IMR-90 (cell line): ENCODE measurements around the gene PRKN. TPM values are rescaled to one million over a fixed set of nuclear protein-coding genes. Genes with fewer than 3 reads are reported as not detected.

Experiments
- ATAC-seq: fragments of 200-7000 bp; cut with Tn5 transposase; 2 replicates; pipeline ENCODE4 v1.9.1; 2020; ENCODE audit warnings: low read depth, mild to moderate bottlenecking, moderate library complexity
- BruUV-seq: library from RNA; stranded (reverse); fragments of 400-500 nt; replicated peaks from 2 replicates; lab custom pipeline; 2021; lab: Mats Ljungman, UMichigan
- CTCF ChIA-PET: fragments of 300-600 bp; formaldehyde crosslinking; extraction: SDS; loops from one replicate; lab custom pipeline; 2021; ENCODE audit warnings: antibody characterized with exemption; lab: Yijun Ruan, JAX
- POLR2A ChIA-PET: fragments of 300-600 bp; sonication (Branson Sonifier 250); formaldehyde crosslinking; loops from one replicate; lab custom pipeline; 2022; ENCODE audit warnings: antibody characterized with exemption; ENCODE audit not compliant: unreplicated experiment; lab: Charles Lee
- DNase-seq: peaks from one replicate; pipeline ENCODE4 v3.0.0; 2013
- H2AFZ ChIP-seq: replicated peaks from 2 replicates; pipeline ENCODE3; 2013; ENCODE audit warnings: low read length, mild to moderate bottlenecking; ENCODE audit not compliant: poor library complexity
- H2AK5ac ChIP-seq: 2 replicates; pipeline ENCODE4 v1.6.1; 2013; ENCODE audit warnings: low read depth, low read length, inconsistent platforms
- H2AK9ac ChIP-seq: replicated peaks from 2 replicates; pipeline ENCODE3; 2013; ENCODE audit warnings: mild to moderate bottlenecking, low read depth, low read length, moderate library complexity; ENCODE audit not compliant: poor library complexity
- H2BK120ac ChIP-seq: 2 replicates; pipeline ENCODE4 v1.6.1; 2013; ENCODE audit warnings: low read depth, low read length, inconsistent platforms
- H2BK15ac ChIP-seq: 3 replicates; pipeline ENCODE4 v1.6.1; 2013; ENCODE audit warnings: low read depth, low read length, inconsistent platforms
- H2BK20ac ChIP-seq: 2 replicates; pipeline ENCODE4 v1.6.1; 2013; ENCODE audit warnings: low read depth, mild to moderate bottlenecking, inconsistent platforms, low read length, moderate library complexity
- H2BK5ac ChIP-seq: 2 replicates; pipeline ENCODE4 v1.6.1; 2013; ENCODE audit warnings: mild to moderate bottlenecking, low read depth, low read length, inconsistent platforms; ENCODE audit not compliant: poor library complexity, severe bottlenecking
- H3K14ac ChIP-seq: replicated peaks from 2 replicates; pipeline ENCODE4 v1.6.1; 2013; ENCODE audit warnings: low read depth, low read length, inconsistent platforms
- H3K18ac ChIP-seq: 2 replicates; pipeline ENCODE4 v1.6.1; 2013; ENCODE audit warnings: low read depth, low read length, control low read depth
- H3K23ac ChIP-seq: 2 replicates; pipeline ENCODE4 v1.6.1; 2013; ENCODE audit warnings: low read depth, low read length, inconsistent platforms
- H3K27ac ChIP-seq: 2 replicates; pipeline ENCODE4 v1.5.1; 2013; ENCODE audit warnings: mild to moderate bottlenecking, control low read depth, low read length; ENCODE audit not compliant: insufficient read depth
- H3K27me3 ChIP-seq: 2 replicates; pipeline ENCODE4 v1.6.1; 2013; ENCODE audit warnings: low read length; ENCODE audit not compliant: control insufficient read depth, insufficient read depth
- H3K36me3 ChIP-seq: 2 replicates; pipeline ENCODE4 v1.6.1; 2013; ENCODE audit warnings: low read length, mixed read lengths; ENCODE audit not compliant: control insufficient read depth, insufficient read depth
- H3K4ac ChIP-seq: 2 replicates; pipeline ENCODE4 v1.6.1; 2013; ENCODE audit warnings: low read depth, low read length, inconsistent platforms
- H3K4me1 ChIP-seq: 2 replicates; pipeline ENCODE4 v1.6.1; 2013; ENCODE audit warnings: low read length, mixed read lengths; ENCODE audit not compliant: control insufficient read depth, insufficient read depth
- H3K4me2 ChIP-seq: 2 replicates; pipeline ENCODE4 v1.6.1; 2013; ENCODE audit warnings: low read depth, mild to moderate bottlenecking, control low read depth, low read length, moderate library complexity
- H3K4me3 ChIP-seq: 2 replicates; pipeline ENCODE4 v1.5.1; 2013; ENCODE audit warnings: low read depth, mild to moderate bottlenecking, control low read depth, low read length, moderate library complexity; ENCODE audit not compliant: insufficient read depth
- H3K56ac ChIP-seq: 2 replicates; pipeline ENCODE4 v1.6.1; 2013; ENCODE audit warnings: low read length, inconsistent platforms; ENCODE audit not compliant: insufficient read depth; ENCODE audit errors: extremely low read depth
- H3K79me1 ChIP-seq, 2 experiments: 2 replicates each; pipeline ENCODE4 v1.6.1; 2013; ENCODE audit warnings: low read length in 2 of 2, inconsistent platforms in 1 of 2, low read depth in 1 of 2
- H3K9ac ChIP-seq: 2 replicates; pipeline ENCODE4 v1.6.1; 2013; ENCODE audit warnings: low read depth, low read length, control low read depth
- H3K9me1 ChIP-seq: 2 replicates; pipeline ENCODE4 v1.6.1; 2013; ENCODE audit warnings: low read length, inconsistent platforms; ENCODE audit not compliant: insufficient read depth
- H3K9me3 ChIP-seq: 2 replicates; pipeline ENCODE4 v1.6.1; 2013; ENCODE audit warnings: low read length; ENCODE audit not compliant: control insufficient read depth, insufficient read depth
- H4K20me1 ChIP-seq: 2 replicates; pipeline ENCODE4 v1.6.1; 2013; ENCODE audit warnings: low read length, inconsistent platforms; ENCODE audit not compliant: insufficient read depth
- H4K5ac ChIP-seq: 2 replicates; pipeline ENCODE4 v1.6.1; 2013; ENCODE audit warnings: mild to moderate bottlenecking, low read depth, low read length, control low read depth
- H4K8ac ChIP-seq, 2 experiments: 2 replicates each; pipeline ENCODE4 v1.6.1; 2013; ENCODE audit warnings: low read depth in 2 of 2, low read length in 2 of 2, control low read depth in 1 of 2, inconsistent platforms in 1 of 2
- H4K91ac ChIP-seq: 2 replicates; pipeline ENCODE4 v1.6.1; 2013; ENCODE audit warnings: low read depth, low read length, inconsistent platforms; ENCODE audit not compliant: insufficient read depth
- BHLHE40 ChIP-seq: fragments of 150-350 bp; IDR thresholded peaks from 2 replicates; pipeline ENCODE4 v1.6.1; 2016; ENCODE audit warnings: mild to moderate bottlenecking, low read depth, low read length
- CEBPB ChIP-seq: IDR thresholded peaks from 2 replicates; pipeline ENCODE4 v1.6.1; 2012; ENCODE audit warnings: low read depth, low read length, improper control_type of control experiment
- CHD1 ChIP-seq: IDR thresholded peaks from 2 replicates; pipeline ENCODE4 v1.6.1; 2012; ENCODE audit warnings: low read depth, low read length, improper control_type of control experiment
- FOS ChIP-seq: fragments of 150-350 bp; IDR thresholded peaks from 2 replicates; pipeline ENCODE4 v1.6.1; 2016; ENCODE audit warnings: low read depth, low read length
- MAFK ChIP-seq: IDR thresholded peaks from 2 replicates; pipeline ENCODE4 v1.6.1; 2012; ENCODE audit warnings: low read depth, low read length, improper control_type of control experiment
- MAZ ChIP-seq: IDR thresholded peaks from 2 replicates; pipeline ENCODE4 v1.6.1; 2012; ENCODE audit warnings: low read depth, mild to moderate bottlenecking, low read length, improper control_type of control experiment, moderate library complexity, borderline replicate concordance
- MXI1 ChIP-seq: IDR thresholded peaks from 2 replicates; pipeline ENCODE4 v1.6.1; 2012; ENCODE audit warnings: low read depth, mild to moderate bottlenecking, low read length, moderate library complexity, borderline replicate concordance
- NFE2L2 ChIP-seq: fragments of 150-350 bp; IDR thresholded peaks from 2 replicates; pipeline ENCODE4 v1.6.1; 2016; ENCODE audit warnings: low read depth, mild to moderate bottlenecking, low read length
- POLR2A ChIP-seq: IDR thresholded peaks from 2 replicates; pipeline ENCODE4 v1.6.1; 2012; ENCODE audit warnings: mild to moderate bottlenecking, low read depth, low read length
- RAD21 ChIP-seq: IDR thresholded peaks from 2 replicates; pipeline ENCODE4 v1.6.1; 2012; ENCODE audit warnings: low read length, improper control_type of control experiment
- RCOR1 ChIP-seq: IDR thresholded peaks from 2 replicates; pipeline ENCODE4 v1.6.1; 2012; ENCODE audit warnings: mild to moderate bottlenecking, low read length, improper control_type of control experiment; ENCODE audit not compliant: insufficient replicate concordance
- RFX5 ChIP-seq: IDR thresholded peaks from 2 replicates; pipeline ENCODE4 v1.8.0; 2012; ENCODE audit warnings: low read depth, mild to moderate bottlenecking, low read length, moderate library complexity
- SMC3 ChIP-seq: fragments of 150-350 bp; IDR thresholded peaks from 2 replicates; pipeline ENCODE4 v1.6.1; 2016; ENCODE audit warnings: low read depth, mild to moderate bottlenecking, antibody characterized with exemption, low read length, moderate library complexity
- WGBS, 2 experiments: methylation state at CpG; one replicate each; pipeline versions ENCODE4 v1.1.5 to v1.1.7; 2013; ENCODE audit warnings: missing lambda C conversion rate in 2 of 2; ENCODE audit not compliant: insufficient read length in 1 of 2; ENCODE audit errors: extremely low coverage in 2 of 2; 5-methylcytosine and 5-hydroxymethylcytosine counted together
- dilution Hi-C: fragments of 300-500 bp; cut with HindIII; formaldehyde crosslinking; loops from one replicate; pipeline ENCODE4 v1.14.3; 2018; ENCODE audit warnings: low sequenced_read_pairs; ENCODE audit not compliant: unreplicated experiment
- in situ Hi-C: fragments of 300-500 bp; cut with MboI; formaldehyde crosslinking; loops from 3 replicates; pipeline ENCODE4 v1.14.3; 2019; ENCODE audit warnings: low sequenced_read_pairs, inconsistent platforms, mixed read lengths
- intact Hi-C: fragments of 100-400 bp; cut with micrococcal nuclease; formaldehyde crosslinking; loops from 2 replicates; pipeline ENCODE4 v1.10.0; 2022
- polyA plus RNA-seq, 3 experiments: library from polyadenylated mRNA; depleted of rRNA; stranded (reverse); fragments of >200 nt; gene quantifications; 2 replicates each; pipeline ENCODE4 v1.2.3, GENCODE V29; 2012; ENCODE audit warnings: low replicate concordance in 1 of 3
- total RNA-seq: library from RNA; depleted of rRNA; stranded (reverse); fragments of >200 nt; gene quantifications from 2 replicates; pipeline ENCODE4 v1.2.3, GENCODE V29; 2012
- TF ChIP-seq, protein P1 (sequence below): fragments of 150-350 bp; IDR thresholded peaks from 2 replicates; pipeline ENCODE4 v1.6.1; 2016; ENCODE audit warnings: low read depth, mild to moderate bottlenecking, low read length, moderate library complexity, borderline replicate concordance
- TF ChIP-seq, protein P2 (sequence below): conservative IDR thresholded peaks from 2 replicates; pipeline ENCODE4 v1.5.1; 2012; ENCODE audit warnings: mild to moderate bottlenecking, low read depth, low read length, improper control_type of control experiment
- TF ChIP-seq, protein P3 (sequence below): fragments of 150-350 bp; IDR thresholded peaks from 2 replicates; pipeline ENCODE4 v1.6.1; 2017; ENCODE audit warnings: mild to moderate bottlenecking, antibody characterized with exemption, low read length, low read depth

Gene PRKN
- total and polyA plus RNA-seq, 2 of the 4 experiments (the other 2 are of a cell fraction): 0.15 to 0.18 TPM

DNA sequence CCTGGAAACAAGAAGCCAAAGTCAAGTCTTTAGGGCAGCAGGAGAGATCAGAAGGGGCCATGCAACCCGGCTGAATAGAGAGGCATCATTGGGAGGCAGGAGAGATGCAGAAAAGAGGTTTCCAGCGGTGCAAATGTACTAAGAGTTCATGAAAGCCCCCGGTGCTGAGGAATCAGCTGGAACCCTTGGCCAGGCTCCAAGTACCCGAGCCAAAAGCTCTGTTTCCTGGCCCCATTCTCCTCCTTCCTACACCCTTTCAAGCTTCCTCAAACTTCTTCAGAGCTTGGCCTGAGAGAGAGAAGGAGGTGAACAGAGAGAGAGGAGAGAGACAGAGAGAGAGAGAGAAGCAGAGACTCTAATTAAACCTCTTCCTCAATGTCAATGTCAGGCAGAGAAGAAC, 433.5 kb downstream of the PRKN start:
- Histone ChIP-seq H3K27me3 (no peaks in the 10 kb centered on the region), H2BK5ac (no peak overlapping the region), H3K9me1 (no peaks in the 10 kb centered on the region), H2BK20ac (no peak overlapping the region), H3K79me1 (no peaks in the 10 kb centered on the region), H3K27ac (no peak overlapping the region), H2AK5ac (no peak overlapping the region), H3K36me3 (no peaks in the 10 kb centered on the region), H4K20me1 (no peaks in the 10 kb centered on the region), H2AK9ac (no peak overlapping the region), H4K91ac (no peak overlapping the region), H3K4me1 (no peaks in the 10 kb centered on the region), H3K23ac (no peak overlapping the region), H2AFZ (no peak overlapping the region), H3K4ac (no peak overlapping the region), H3K18ac (no peak overlapping the region), H3K4me3 (no peak overlapping the region), H4K5ac (no peak overlapping the region), H3K56ac (no peak overlapping the region), H4K8ac (no peak overlapping the region), H3K4me2 (no peak overlapping the region), H3K9me3 (peaks cover 31% of the 10 kb centered on the region), H3K9ac (no peak overlapping the region), H2BK120ac (no peak overlapping the region), H3K14ac (no peak overlapping the region), H2BK15ac (no peak overlapping the region)
- CTCF ChIA-PET: no interaction called here
- in situ Hi-C loops: no loop called here
- no TSS peak for BruUV-seq
- POLR2A ChIA-PET: no interaction called here
- dilution Hi-C loops: no loop called here
- intact Hi-C loops: no loop called here
- DNase-seq (no peak), ATAC-seq (no peak)
- TF ChIP-seq BHLHE40 (no peak), RCOR1 (no peak), MXI1 (no peak), RAD21 (no peak), MAZ (no peak), SMC3 (no peak), CEBPB (no peak), FOS (no peak), RFX5 (no peak), CHD1 (no peak), NFE2L2 (no peak), MAFK (no peak), POLR2A (no peak)
- TF ChIP-seq, protein P1, sequence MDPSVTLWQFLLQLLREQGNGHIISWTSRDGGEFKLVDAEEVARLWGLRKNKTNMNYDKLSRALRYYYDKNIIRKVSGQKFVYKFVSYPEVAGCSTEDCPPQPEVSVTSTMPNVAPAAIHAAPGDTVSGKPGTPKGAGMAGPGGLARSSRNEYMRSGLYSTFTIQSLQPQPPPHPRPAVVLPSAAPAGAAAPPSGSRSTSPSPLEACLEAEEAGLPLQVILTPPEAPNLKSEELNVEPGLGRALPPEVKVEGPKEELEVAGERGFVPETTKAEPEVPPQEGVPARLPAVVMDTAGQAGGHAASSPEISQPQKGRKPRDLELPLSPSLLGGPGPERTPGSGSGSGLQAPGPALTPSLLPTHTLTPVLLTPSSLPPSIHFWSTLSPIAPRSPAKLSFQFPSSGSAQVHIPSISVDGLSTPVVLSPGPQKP: no peak
- TF ChIP-seq, protein P2, sequence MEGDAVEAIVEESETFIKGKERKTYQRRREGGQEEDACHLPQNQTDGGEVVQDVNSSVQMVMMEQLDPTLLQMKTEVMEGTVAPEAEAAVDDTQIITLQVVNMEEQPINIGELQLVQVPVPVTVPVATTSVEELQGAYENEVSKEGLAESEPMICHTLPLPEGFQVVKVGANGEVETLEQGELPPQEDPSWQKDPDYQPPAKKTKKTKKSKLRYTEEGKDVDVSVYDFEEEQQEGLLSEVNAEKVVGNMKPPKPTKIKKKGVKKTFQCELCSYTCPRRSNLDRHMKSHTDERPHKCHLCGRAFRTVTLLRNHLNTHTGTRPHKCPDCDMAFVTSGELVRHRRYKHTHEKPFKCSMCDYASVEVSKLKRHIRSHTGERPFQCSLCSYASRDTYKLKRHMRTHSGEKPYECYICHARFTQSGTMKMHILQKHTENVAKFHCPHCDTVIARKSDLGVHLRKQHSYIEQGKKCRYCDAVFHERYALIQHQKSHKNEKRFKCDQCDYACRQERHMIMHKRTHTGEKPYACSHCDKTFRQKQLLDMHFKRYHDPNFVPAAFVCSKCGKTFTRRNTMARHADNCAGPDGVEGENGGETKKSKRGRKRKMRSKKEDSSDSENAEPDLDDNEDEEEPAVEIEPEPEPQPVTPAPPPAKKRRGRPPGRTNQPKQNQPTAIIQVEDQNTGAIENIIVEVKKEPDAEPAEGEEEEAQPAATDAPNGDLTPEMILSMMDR: no peak
- TF ChIP-seq, protein P3, sequence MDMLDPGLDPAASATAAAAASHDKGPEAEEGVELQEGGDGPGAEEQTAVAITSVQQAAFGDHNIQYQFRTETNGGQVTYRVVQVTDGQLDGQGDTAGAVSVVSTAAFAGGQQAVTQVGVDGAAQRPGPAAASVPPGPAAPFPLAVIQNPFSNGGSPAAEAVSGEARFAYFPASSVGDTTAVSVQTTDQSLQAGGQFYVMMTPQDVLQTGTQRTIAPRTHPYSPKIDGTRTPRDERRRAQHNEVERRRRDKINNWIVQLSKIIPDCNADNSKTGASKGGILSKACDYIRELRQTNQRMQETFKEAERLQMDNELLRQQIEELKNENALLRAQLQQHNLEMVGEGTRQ: no peak
- 0% methylated on average over 1 of the region's 4 CpGs; no CpG with 5 or more reads in 1 of the 2 experiments for WGBS, 2 experiments
